Common myeloid progenitor, CD34-positive (primary cell): Measurements from ENCODE around the gene ATAT1.
"Not testable (repeated sequence)": the region's sequence is repeated elsewhere in the genome, so short reads cannot be mapped to it uniquely, and the experiment has no call there.

Experiments used
- CTCF ChIA-PET: fragments of 350-600 bp; sonication (Branson Sonifier 250); formaldehyde crosslinking; loops from one replicate; lab custom pipeline; 2021; ENCODE audit warnings: antibody characterized with exemption; lab: Charles Lee
- POLR2A ChIA-PET: fragments of 350-600 bp; sonication (Branson Sonifier 250); formaldehyde crosslinking; loops from one replicate; lab custom pipeline; 2021; ENCODE audit warnings: antibody characterized with exemption; lab: Charles Lee
- DNase-seq, 3 donors: peaks; one replicate each; pipeline versions ENCODE4 v3.0.0 to v3.0.0-alpha.2; 2013
- H3K27ac ChIP-seq, 2 experiments: 1 replicate in 1 of 2; 2 replicates in 1 of 2; pipeline ENCODE4 v1.7.0; 2013; ENCODE audit warnings: inconsistent platforms in 2 of 2, low read length in 2 of 2, mild to moderate bottlenecking in 2 of 2, low read depth in 1 of 2, moderate library complexity in 1 of 2; ENCODE audit not compliant: severe bottlenecking in 2 of 2, insufficient read depth in 1 of 2, poor library complexity in 1 of 2
- H3K27me3 ChIP-seq, 5 experiments: replicated peaks in 2 of 5; 1 replicate in 3 of 5; 2 replicates in 2 of 5; pipeline versions ENCODE4 v1.6.1 to v1.7.0; 2013; ENCODE audit warnings: low read length in 4 of 5, mild to moderate bottlenecking in 2 of 5, moderate library complexity in 2 of 5, inconsistent platforms in 1 of 5; ENCODE audit not compliant: insufficient read depth in 5 of 5, control insufficient read depth in 4 of 5
- H3K36me3 ChIP-seq, 4 experiments: 1 replicate in 2 of 4; 2 replicates in 2 of 4; pipeline versions ENCODE4 v1.6.1 to v1.7.0; 2013; ENCODE audit warnings: low read length in 3 of 4, control low read depth in 1 of 4, mild to moderate bottlenecking in 1 of 4; ENCODE audit not compliant: control insufficient read depth in 4 of 4, insufficient read depth in 4 of 4
- H3K4me1 ChIP-seq, 4 experiments: 1 replicate in 3 of 4; 2 replicates in 1 of 4; pipeline versions ENCODE4 v1.6.1 to v1.7.1; 2013; ENCODE audit warnings: low read length in 3 of 4, mild to moderate bottlenecking in 3 of 4, control low read depth in 1 of 4, inconsistent platforms in 1 of 4, moderate library complexity in 1 of 4; ENCODE audit not compliant: control insufficient read depth in 4 of 4, insufficient read depth in 4 of 4; ENCODE audit errors: control extremely low read depth in 1 of 4
- H3K4me3 ChIP-seq, 7 experiments: 1 replicate in 4 of 7; 2 replicates in 3 of 7; pipeline versions ENCODE4 v1.5.1 to v1.7.0; 2013; ENCODE audit warnings: mild to moderate bottlenecking in 7 of 7, low read length in 6 of 7, moderate library complexity in 6 of 7, inconsistent platforms in 2 of 7, low read depth in 2 of 7, control low read depth in 1 of 7; ENCODE audit not compliant: insufficient read depth in 4 of 7, control insufficient read depth in 1 of 7; ENCODE audit errors: extremely low read depth in 1 of 7
- H3K9me3 ChIP-seq, 5 experiments: 1 replicate in 4 of 5; 2 replicates in 1 of 5; pipeline versions ENCODE4 v1.6.1 to v1.7.1; 2013; ENCODE audit warnings: low read length in 4 of 5, mild to moderate bottlenecking in 2 of 5, inconsistent platforms in 1 of 5, low read depth in 1 of 5, moderate library complexity in 1 of 5; ENCODE audit not compliant: control insufficient read depth in 4 of 5, insufficient read depth in 2 of 5; ENCODE audit errors: control extremely low read depth in 1 of 5
- WGBS: methylation state at CpG from one replicate; pipeline ENCODE4 v1.1.5; 2013; ENCODE audit not compliant: insufficient coverage; 5-methylcytosine and 5-hydroxymethylcytosine counted together

Gene ATAT1

DNA sequence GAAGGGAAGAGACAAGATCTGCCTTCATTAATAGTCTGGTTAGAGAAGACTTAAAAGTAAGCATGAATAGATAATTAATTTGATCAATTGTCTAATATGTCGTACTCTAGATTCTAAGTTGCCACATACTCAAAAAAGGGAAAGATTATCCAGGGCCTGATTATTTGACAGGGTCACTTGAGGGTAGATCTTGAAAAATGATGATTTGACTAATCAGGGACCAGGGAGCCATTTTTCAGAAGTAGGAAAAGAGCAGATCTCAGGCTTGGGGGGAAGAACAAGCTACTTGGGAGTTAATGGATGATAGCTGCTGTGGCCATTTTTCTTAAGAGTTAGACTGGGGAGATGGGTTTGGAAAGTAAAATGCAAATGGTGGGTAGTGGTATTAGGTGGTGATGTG lies 34.4 kb upstream of the ATAT1 start:
- H3K9me3 ChIP-seq: no peaks in the 10 kb centered on the region
- POLR2A ChIA-PET: interaction anchor here (1.4 kb wide), 1 partner anchor 15 kb away, joined by 4 read pairs; no protein-coding TSS in a partner anchor
- WGBS: no CpG with 5 or more reads among the region's 1 CpG
- H3K36me3 ChIP-seq: peaks cover 16 to 58% (median 47%) of the 10 kb centered on the region in 4 experiments
- H3K27me3 ChIP-seq: no peaks in the 10 kb centered on the region
- no peak overlapping the region for H3K4me3 ChIP-seq
- no peak for DNase-seq
- no peaks in the 10 kb centered on the region for H3K4me1 ChIP-seq
- H3K27ac ChIP-seq: no peak overlapping the region
- CTCF ChIA-PET: interaction anchor here (0.6 to 1.7 kb wide), 7 partner anchors 9 to 110 kb away, joined by 3 to 7 read pairs (median 4); no protein-coding TSS in a partner anchor

DNA sequence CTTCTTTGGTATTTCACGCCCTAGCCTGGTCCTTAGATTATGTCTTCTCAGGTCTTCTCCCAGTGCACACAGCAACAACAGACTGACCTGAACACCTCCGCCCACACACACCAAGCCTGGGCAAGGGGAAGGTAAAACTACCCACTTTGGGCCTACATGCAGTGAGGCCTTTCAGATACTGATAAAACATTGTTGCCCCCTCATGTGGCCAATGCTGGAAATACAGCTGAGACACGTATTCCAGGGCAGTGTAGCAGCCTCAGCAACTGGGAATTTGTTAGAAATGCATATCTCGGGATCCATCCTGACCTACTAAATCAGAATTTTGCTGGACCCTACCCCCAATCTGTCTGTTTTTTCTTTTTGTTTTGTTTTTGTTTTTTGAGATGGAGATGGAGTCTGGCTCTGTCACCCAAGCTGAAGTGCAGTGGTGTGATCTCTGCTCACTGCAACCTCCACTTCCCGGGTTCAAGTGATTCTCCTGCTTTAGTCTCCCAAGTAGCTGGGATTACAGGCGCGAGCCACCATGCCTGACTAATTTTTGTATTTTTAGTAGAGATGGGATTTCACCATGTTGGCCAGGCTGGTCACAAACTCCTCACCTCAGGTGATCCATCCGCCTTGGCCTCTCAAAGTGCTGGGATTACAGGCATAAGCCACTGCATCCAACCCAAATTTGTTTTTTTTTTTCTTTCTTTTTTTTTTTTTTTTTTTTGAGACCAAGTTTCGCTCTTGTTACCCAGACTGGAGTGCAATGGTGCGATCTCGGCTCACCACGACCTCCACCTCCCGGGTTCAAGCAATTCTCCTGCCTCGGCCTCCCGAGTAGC lies 29.1 kb upstream of the ATAT1 start:
- H3K9me3 ChIP-seq, H3K27me3 ChIP-seq, H3K4me1 ChIP-seq, H3K4me3 ChIP-seq, H3K27ac ChIP-seq: not testable (repeated sequence)
- 71% methylated on average over 3 of the region's 15 CpGs for WGBS
- H3K36me3 ChIP-seq: peaks cover 7 to 45% (median 30%) of the 10 kb centered on the region in 4 experiments
- CTCF ChIA-PET: interaction anchor here (0.7 to 6.6 kb wide), 33 partner anchors 9 to 144 kb away, joined by 3 to 99 read pairs (median 5); partner anchors contain the start of gene ABCF1
- peak; percentile 72 to 83 (median 76) for DNase-seq
- POLR2A ChIA-PET: interaction anchor here (0.6 to 2.7 kb wide), 8 partner anchors 16 to 115 kb away, joined by 3 to 21 read pairs (median 3); no protein-coding TSS in a partner anchor

DNA sequence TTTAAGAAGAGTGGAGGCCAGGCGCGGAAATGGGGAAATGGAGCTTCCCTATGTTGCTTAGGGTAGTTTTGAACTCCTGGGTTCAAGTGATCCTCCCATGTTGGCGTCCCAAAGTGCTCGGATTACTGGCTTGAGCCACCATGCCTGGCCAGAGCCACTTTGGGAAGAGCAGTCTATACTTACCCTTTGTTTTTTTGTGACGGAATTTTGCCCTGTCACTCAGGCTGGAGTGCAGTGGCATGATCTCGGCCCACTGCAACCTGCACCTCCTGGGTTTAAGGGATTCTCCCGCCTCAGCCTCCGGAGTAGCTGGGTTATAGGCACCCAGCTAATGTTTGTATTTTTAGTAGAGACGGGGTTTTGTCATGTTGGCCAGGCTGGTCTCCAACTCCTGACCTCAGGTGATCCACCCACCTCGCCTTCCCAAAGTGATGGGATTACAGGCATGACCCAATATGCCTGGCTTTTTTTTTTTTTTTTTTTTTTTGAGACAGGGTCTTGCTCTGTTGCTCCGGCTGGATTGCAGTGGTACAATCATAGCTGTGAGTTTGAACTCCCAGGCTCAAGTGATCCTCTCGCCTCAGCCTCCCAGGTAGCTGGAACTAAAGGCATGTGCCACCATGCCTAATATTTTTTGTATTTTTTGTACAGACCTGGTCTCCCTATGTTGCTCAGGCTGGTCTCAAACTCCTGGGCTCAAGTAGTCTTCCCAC lies 27.6 kb upstream of the ATAT1 start:
- WGBS: 84% methylated on average over 9 of the region's 12 CpGs

DNA sequence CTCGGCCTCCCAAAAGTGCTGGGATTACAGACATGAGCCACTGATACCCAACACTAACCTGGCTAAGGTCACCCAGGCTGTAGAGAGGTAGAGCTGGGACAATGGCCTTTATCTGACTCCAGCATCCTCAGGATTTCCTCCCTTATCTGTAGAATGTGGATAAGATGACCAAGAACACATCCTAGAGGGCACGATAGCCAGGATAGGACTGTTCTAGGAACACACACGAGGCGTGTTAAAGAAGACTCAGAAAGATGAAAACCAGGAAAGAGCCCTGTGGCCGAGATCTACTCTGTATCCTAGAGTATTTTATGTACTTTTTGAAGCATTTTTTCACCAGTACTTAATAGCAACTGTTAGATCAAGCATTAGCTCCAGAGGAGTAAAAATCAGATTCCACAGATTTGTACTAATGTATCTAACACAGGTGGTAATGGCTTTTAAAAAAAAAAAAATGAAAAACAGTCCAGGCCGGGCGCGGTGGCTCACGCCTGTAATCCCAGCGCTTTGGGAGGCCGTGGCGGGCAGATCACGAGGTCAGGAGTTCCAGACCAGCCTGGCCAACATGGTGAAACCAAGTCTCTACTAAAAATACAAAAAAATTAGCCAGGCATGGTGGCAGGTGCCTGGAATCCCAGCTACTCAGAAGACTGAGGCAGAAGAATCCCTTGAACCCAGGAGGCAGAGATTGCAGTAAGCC lies 26.9 kb upstream of the ATAT1 start:
- Histone ChIP-seq H3K27ac (no peak overlapping the region), H3K27me3 (no peaks in the 10 kb centered on the region), H3K4me3 (no peak overlapping the region), H3K4me1 (peaks cover 0 to 7% (median under 1%) of the 10 kb centered on the region in 4 experiments), H3K36me3 (peaks cover 17 to 52% (median 41%) of the 10 kb centered on the region in 4 experiments), H3K9me3 (no peaks in the 10 kb centered on the region)
- DNase-seq: no peak
- 100% methylated on average over 1 of the region's 13 CpGs for WGBS
- POLR2A ChIA-PET: interaction anchor here (1.1 to 2.7 kb wide), 3 partner anchors 14 to 51 kb away, joined by 3 to 21 read pairs (median 10); no protein-coding TSS in a partner anchor
- CTCF ChIA-PET: interaction anchor here (1.1 to 6.6 kb wide), 13 partner anchors 9 to 146 kb away, joined by 3 to 99 read pairs (median 9); partner anchors contain the start of gene ABCF1

More for the DNA sequence above, 27.6 kb upstream of the ATAT1 start:
- Histone ChIP-seq H3K9me3 (no peaks in the 10 kb centered on the region), H3K27ac (no peak overlapping the region), H3K36me3 (peaks cover 12 to 52% (median 39%) of the 10 kb centered on the region in 4 experiments), H3K4me1 (peaks cover 0 to 7% (median under 1%) of the 10 kb centered on the region in 4 experiments), H3K4me3 (no peak overlapping the region), H3K27me3 (no peaks in the 10 kb centered on the region)
- ChIA-PET CTCF (interaction anchor here (0.7 to 6.6 kb wide), 12 partner anchors 8 to 116 kb away, joined by 3 to 99 read pairs (median 16); partner anchors contain the start of gene ABCF1), POLR2A (interaction anchor here (1.1 to 2.7 kb wide), 5 partner anchors 14 to 56 kb away, joined by 3 to 21 read pairs (median 6); partner anchors contain the start of gene PPP1R10)
- no peak for DNase-seq

DNA sequence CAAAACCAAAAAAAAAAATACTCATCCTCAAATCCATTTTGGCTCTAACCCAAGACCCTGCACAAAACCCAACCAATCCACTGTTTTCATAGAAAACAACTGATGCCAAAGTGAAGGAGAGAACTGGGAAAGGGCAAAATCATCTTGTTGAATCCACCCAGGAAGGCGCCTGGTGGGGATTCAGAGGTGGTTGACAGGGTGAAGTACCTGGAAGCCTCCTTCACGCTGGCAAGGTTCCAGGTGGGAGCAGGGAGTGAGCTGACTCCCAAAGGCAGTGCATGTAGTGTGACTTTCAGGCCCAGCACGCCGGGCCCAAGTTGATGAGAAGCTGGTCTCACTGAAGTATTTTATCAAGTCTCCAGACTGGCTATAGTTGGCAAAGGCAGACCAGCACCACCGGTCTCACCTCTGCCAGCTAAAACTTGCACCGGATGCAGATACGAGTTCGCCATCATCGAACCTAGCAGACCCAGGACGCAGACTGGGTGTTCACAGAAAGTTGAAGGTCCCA lies 26.2 kb upstream of the ATAT1 start:
- ChIA-PET POLR2A (no interaction called here), CTCF (interaction anchor here (0.6 to 6.6 kb wide), 12 partner anchors 8 to 147 kb away, joined by 3 to 99 read pairs (median 4); no protein-coding TSS in a partner anchor)
- Histone ChIP-seq H3K36me3 (peaks cover 20 to 56% (median 46%) of the 10 kb centered on the region in 4 experiments), H3K27me3 (no peaks in the 10 kb centered on the region), H3K9me3 (no peaks in the 10 kb centered on the region), H3K4me3 (no peak overlapping the region), H3K27ac (no peak overlapping the region), H3K4me1 (peaks cover 0 to 7% (median under 1%) of the 10 kb centered on the region in 4 experiments)
- WGBS: 96% methylated on average over 10 of the region's 10 CpGs
- no peak for DNase-seq

DNA sequence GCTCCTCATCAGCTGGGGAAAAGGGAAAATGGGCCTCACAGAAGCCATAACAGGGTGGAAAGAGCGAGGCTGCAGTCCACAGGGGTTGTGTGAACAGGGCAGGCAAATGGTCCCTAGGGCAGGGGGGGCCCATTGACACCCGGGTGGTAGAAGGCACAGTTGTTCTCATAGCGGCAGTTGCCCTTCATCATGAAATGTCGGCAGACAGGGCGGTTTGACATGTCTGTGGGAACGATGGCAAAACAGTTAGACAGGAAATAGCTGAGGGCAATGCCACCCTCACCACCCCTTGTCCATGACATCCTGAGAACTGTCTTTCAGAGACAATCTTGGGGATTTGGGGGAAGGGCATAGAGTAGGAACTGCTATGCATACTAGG lies 25.2 kb upstream of the ATAT1 start:
- Histone ChIP-seq H3K4me3 (no peak overlapping the region), H3K4me1 (peaks cover 0 to 7% (median under 1%) of the 10 kb centered on the region in 4 experiments), H3K36me3 (peaks cover 26 to 64% (median 54%) of the 10 kb centered on the region in 4 experiments), H3K27ac (no peak overlapping the region), H3K9me3 (no peaks in the 10 kb centered on the region), H3K27me3 (no peaks in the 10 kb centered on the region)
- ChIA-PET CTCF (interaction anchor here (1.0 to 6.6 kb wide), 7 partner anchors 9 to 119 kb away, joined by 3 to 99 read pairs (median 4); partner anchors contain the start of gene PRR3), POLR2A (interaction anchor here (1.1 to 1.2 kb wide), 2 partner anchors 11 to 13 kb away, joined by 5 to 6 read pairs; no protein-coding TSS in a partner anchor)
- DNase-seq: no peak
- WGBS: 51% methylated on average over 6 of the region's 6 CpGs
